Measurements from ENCODE around the gene IKBIP. TPM values are rescaled to one million over a fixed set of nuclear protein-coding genes. Genes with fewer than 3 reads are reported as not detected.

Gene IKBIP
- polyA plus RNA-seq, 1 donor from 2014 or later: 11.5 TPM

DNA sequence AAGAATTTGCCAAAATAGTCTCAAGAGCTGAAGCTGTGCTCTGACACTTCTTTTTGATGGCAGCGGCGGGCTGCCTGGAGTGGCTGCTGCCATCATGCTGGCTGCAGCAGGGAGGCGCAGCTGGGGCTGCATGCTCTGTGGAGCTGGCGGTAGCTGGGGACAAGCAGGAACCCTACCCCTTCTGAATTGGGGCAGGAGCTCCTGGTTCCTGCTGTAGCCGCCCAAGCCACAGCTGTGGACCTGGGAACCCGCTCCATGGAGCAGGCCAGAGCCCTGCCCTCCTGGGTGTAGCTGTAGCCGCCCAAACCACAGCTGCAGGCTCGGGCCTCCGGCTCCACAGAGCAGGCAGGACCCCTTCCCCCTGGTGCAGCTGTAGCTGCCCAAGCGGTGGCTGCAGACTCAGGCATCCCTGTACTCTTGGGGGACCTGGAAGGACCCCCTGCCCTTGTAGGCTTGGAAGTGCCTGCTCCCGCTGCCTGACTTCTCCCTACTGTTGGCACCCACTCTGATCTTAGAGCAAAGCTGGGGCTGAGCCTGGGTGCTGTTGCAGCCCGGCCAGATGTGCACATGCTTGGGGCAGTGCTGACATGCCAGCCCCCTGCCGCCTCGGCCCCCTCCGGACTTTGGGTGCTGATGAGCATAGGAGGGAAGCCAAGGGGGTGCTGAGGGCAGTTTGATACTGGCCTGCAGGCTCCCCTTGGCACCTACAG lies 33.8 kb upstream of the IKBIP start:
- Histone ChIP-seq H3K9me2 (ENCODE audit: insufficient read depth, low read length) (no peaks in the 10 kb centered on the region), H2AFZ (ENCODE audit: low read depth, low read length) (no peak overlapping the region), H3K4me3 (ENCODE audit: low read length) (no peak overlapping the region), H3F3A (ENCODE audit: insufficient read depth, low read length, poor library complexity, severe bottlenecking) (no peaks in the 10 kb centered on the region), H4K20me1 (ENCODE audit: insufficient read depth) (no peaks in the 10 kb centered on the region), H3K9me3 (ENCODE audit: low read length) (no peaks in the 10 kb centered on the region), H3K27me3 (ENCODE audit: insufficient read depth, low read depth, low read length) (no peaks in the 10 kb centered on the region), H3K36me3 (ENCODE audit: insufficient read depth, low read length) (peaks cover 8% of the 10 kb centered on the region), H3K9ac (ENCODE audit: low read length) (no peak overlapping the region), H3K79me2 (replicated peaks; ENCODE audit: insufficient read depth, low read length) (no peaks in the 10 kb centered on the region), H3K27ac (ENCODE audit: low read length) (no peak overlapping the region), H3K4me2 (ENCODE audit: low read length) (no peak overlapping the region)
- TF ChIP-seq, protein P1, sequence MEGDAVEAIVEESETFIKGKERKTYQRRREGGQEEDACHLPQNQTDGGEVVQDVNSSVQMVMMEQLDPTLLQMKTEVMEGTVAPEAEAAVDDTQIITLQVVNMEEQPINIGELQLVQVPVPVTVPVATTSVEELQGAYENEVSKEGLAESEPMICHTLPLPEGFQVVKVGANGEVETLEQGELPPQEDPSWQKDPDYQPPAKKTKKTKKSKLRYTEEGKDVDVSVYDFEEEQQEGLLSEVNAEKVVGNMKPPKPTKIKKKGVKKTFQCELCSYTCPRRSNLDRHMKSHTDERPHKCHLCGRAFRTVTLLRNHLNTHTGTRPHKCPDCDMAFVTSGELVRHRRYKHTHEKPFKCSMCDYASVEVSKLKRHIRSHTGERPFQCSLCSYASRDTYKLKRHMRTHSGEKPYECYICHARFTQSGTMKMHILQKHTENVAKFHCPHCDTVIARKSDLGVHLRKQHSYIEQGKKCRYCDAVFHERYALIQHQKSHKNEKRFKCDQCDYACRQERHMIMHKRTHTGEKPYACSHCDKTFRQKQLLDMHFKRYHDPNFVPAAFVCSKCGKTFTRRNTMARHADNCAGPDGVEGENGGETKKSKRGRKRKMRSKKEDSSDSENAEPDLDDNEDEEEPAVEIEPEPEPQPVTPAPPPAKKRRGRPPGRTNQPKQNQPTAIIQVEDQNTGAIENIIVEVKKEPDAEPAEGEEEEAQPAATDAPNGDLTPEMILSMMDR (IDR thresholded peaks at IDR 0.05; ENCODE audit: poor library complexity, severe bottlenecking): no peak
- TF ChIP-seq RAD21 (conservative IDR thresholded peaks at IDR 0.05): no peak
- TF ChIP-seq, protein P2, sequence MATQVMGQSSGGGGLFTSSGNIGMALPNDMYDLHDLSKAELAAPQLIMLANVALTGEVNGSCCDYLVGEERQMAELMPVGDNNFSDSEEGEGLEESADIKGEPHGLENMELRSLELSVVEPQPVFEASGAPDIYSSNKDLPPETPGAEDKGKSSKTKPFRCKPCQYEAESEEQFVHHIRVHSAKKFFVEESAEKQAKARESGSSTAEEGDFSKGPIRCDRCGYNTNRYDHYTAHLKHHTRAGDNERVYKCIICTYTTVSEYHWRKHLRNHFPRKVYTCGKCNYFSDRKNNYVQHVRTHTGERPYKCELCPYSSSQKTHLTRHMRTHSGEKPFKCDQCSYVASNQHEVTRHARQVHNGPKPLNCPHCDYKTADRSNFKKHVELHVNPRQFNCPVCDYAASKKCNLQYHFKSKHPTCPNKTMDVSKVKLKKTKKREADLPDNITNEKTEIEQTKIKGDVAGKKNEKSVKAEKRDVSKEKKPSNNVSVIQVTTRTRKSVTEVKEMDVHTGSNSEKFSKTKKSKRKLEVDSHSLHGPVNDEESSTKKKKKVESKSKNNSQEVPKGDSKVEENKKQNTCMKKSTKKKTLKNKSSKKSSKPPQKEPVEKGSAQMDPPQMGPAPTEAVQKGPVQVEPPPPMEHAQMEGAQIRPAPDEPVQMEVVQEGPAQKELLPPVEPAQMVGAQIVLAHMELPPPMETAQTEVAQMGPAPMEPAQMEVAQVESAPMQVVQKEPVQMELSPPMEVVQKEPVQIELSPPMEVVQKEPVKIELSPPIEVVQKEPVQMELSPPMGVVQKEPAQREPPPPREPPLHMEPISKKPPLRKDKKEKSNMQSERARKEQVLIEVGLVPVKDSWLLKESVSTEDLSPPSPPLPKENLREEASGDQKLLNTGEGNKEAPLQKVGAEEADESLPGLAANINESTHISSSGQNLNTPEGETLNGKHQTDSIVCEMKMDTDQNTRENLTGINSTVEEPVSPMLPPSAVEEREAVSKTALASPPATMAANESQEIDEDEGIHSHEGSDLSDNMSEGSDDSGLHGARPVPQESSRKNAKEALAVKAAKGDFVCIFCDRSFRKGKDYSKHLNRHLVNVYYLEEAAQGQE (IDR thresholded peaks at IDR 0.05; ENCODE audit: borderline replicate concordance): no peak
- TF ChIP-seq POLR2AphosphoS5 (IDR thresholded peaks at IDR 0.05): no peak
- no peak for TF ChIP-seq TAF1 (IDR thresholded peaks at IDR 0.05; ENCODE audit: low read depth)
- no peak for TF ChIP-seq EZH2 (IDR thresholded peaks at IDR 0.05; ENCODE audit: borderline replicate concordance, insufficient read depth, low read length, poor library complexity, severe bottlenecking)
- TF ChIP-seq SMC3 (conservative IDR thresholded peaks at IDR 0.05; ENCODE audit: poor library complexity): no peak
- TF ChIP-seq MXI1 (conservative IDR thresholded peaks at IDR 0.05; ENCODE audit: poor library complexity, severe bottlenecking): no peak
- no peak for TF ChIP-seq EP300 (conservative IDR thresholded peaks at IDR 0.05; ENCODE audit: poor library complexity, severe bottlenecking)

DNA sequence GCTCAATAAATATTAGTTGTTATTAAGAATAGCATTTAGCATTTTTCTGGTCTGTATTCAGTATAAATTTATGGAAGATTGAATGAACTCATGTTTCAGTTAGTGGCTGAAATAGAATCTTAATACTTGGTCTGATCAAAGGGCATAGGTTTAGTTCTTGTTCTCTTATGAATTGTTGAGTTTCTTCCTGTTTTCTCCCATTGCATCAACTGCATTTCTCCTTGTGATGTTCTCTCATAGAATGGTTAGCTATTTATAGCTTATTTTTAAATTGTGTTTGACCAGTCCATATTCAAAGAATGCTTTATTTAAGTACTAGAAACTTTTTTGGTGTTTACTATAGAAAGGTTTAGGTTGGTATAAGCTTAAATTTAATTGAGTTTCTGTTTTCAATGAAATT lies 30.3 kb upstream of the IKBIP start:
- Histone ChIP-seq H3K4me3 (ENCODE audit: low read length) (no peak overlapping the region), H3K9ac (ENCODE audit: low read length) (no peak overlapping the region), H3K9me2 (ENCODE audit: insufficient read depth, low read length) (no peaks in the 10 kb centered on the region), H3K27ac (ENCODE audit: low read length) (no peak overlapping the region), H3K4me2 (ENCODE audit: low read length) (no peak overlapping the region), H3K9me3 (ENCODE audit: low read length) (no peaks in the 10 kb centered on the region), H3F3A (ENCODE audit: insufficient read depth, low read length, poor library complexity, severe bottlenecking) (no peaks in the 10 kb centered on the region), H2AFZ (ENCODE audit: low read depth, low read length) (no peak overlapping the region), H3K27me3 (ENCODE audit: insufficient read depth, low read depth, low read length) (no peaks in the 10 kb centered on the region), H4K20me1 (ENCODE audit: insufficient read depth) (no peaks in the 10 kb centered on the region), H3K36me3 (ENCODE audit: insufficient read depth, low read length) (no peaks in the 10 kb centered on the region), H3K79me2 (replicated peaks; ENCODE audit: insufficient read depth, low read length) (no peaks in the 10 kb centered on the region)
- no peak for TF ChIP-seq RAD21 (conservative IDR thresholded peaks at IDR 0.05)
- TF ChIP-seq, protein P2 (IDR thresholded peaks at IDR 0.05; ENCODE audit: borderline replicate concordance): no peak
- TF ChIP-seq TAF1 (IDR thresholded peaks at IDR 0.05; ENCODE audit: low read depth): no peak
- TF ChIP-seq MXI1 (conservative IDR thresholded peaks at IDR 0.05; ENCODE audit: poor library complexity, severe bottlenecking): no peak
- TF ChIP-seq, protein P1 (IDR thresholded peaks at IDR 0.05; ENCODE audit: poor library complexity, severe bottlenecking): no peak
- TF ChIP-seq SMC3 (conservative IDR thresholded peaks at IDR 0.05; ENCODE audit: poor library complexity): no peak
- TF ChIP-seq EP300 (conservative IDR thresholded peaks at IDR 0.05; ENCODE audit: poor library complexity, severe bottlenecking): no peak
- TF ChIP-seq POLR2AphosphoS5 (IDR thresholded peaks at IDR 0.05): no peak
- no peak for TF ChIP-seq EZH2 (IDR thresholded peaks at IDR 0.05; ENCODE audit: borderline replicate concordance, insufficient read depth, low read length, poor library complexity, severe bottlenecking)
